ENCODE results near the gene ELMO1.

DNA sequence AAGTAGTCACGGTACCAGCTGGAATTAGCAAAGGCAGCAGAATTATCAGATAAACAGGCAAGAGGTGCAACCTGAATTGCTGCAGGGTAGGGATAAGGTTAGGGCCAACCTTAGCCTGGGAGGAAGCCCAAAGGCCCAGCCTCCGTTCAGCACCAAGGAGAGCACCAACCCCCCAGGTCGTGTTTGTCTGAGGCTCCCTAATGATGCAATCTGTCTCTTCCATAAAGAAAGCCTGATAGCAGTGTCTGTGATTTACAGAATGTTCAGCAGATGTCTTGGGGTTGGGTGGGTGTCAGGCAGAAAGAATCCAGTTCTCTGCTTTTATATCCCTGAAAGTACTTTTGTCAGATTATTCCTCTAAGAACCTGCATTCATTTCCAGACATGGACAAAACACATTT is 396.0 kb downstream of the ELMO1 start:
- TF ChIP-seq, protein P1, sequence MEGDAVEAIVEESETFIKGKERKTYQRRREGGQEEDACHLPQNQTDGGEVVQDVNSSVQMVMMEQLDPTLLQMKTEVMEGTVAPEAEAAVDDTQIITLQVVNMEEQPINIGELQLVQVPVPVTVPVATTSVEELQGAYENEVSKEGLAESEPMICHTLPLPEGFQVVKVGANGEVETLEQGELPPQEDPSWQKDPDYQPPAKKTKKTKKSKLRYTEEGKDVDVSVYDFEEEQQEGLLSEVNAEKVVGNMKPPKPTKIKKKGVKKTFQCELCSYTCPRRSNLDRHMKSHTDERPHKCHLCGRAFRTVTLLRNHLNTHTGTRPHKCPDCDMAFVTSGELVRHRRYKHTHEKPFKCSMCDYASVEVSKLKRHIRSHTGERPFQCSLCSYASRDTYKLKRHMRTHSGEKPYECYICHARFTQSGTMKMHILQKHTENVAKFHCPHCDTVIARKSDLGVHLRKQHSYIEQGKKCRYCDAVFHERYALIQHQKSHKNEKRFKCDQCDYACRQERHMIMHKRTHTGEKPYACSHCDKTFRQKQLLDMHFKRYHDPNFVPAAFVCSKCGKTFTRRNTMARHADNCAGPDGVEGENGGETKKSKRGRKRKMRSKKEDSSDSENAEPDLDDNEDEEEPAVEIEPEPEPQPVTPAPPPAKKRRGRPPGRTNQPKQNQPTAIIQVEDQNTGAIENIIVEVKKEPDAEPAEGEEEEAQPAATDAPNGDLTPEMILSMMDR (IDR thresholded peaks at IDR 0.05) = no peak
- no peak for TF ChIP-seq ZFX (IDR thresholded peaks at IDR 0.05; ENCODE audit: borderline replicate concordance)

All from 22Rv1 (cell line).